Gastrocnemius medialis (tissue), 4 donors: ENCODE data around the gene RNU6-9. TPM values are rescaled to one million over a fixed set of nuclear protein-coding genes. Genes with fewer than 3 reads are reported as not detected.

ENCODE experiments used
- ATAC-seq, 2 donors: fragments of 150-250 bp; one replicate each; pipeline ENCODE4 v1.9.1; 2016
- DNase-seq, 2 donors: peaks; one replicate each; pipeline ENCODE4 v3.0.0-alpha.2; 2019
- H3K27ac ChIP-seq, 4 donors: fragments of 200-600 bp; sonication (generic); 1 replicate in 1 of 4; 2 replicates in 3 of 4; pipeline ENCODE4 v1.5.1; 2016 to 2018; ENCODE audit warnings: mild to moderate bottlenecking in 2 of 4, moderate library complexity in 1 of 4
- H3K27me3 ChIP-seq, 3 donors: fragments of 200-600 bp; sonication (generic) in 2 of 3; 1 replicate in 1 of 3; 2 replicates in 2 of 3; pipeline versions ENCODE4 v1.5.1 to v1.6.0; 2016 to 2019; ENCODE audit warnings: mild to moderate bottlenecking in 1 of 3, moderate library complexity in 1 of 3
- H3K36me3 ChIP-seq, 2 donors: fragments of 200-600 bp; sonication (generic) in 1 of 2; one replicate each; pipeline ENCODE4 v1.5.1; 2017 to 2018
- H3K4me1 ChIP-seq, 2 donors: fragments of 200-600 bp; sonication (generic) in 1 of 2; one replicate each; pipeline ENCODE4 v1.5.1; 2016 to 2017; ENCODE audit warnings: mild to moderate bottlenecking in 2 of 2
- H3K4me3 ChIP-seq, 4 donors: fragments of 200-600 bp; sonication (generic) in 3 of 4; 1 replicate in 1 of 4; 2 replicates in 3 of 4; pipeline ENCODE4 v1.5.1; 2016 to 2019; ENCODE audit warnings: mild to moderate bottlenecking in 2 of 4
- H3K9me3 ChIP-seq, 3 donors: fragments of 200-600 bp; sonication (generic) in 2 of 3; 1 replicate in 1 of 3; 2 replicates in 2 of 3; pipeline ENCODE4 v1.5.1; 2016 to 2019
- POLR2A ChIP-seq, 2 donors: fragments of 450-650 bp; IDR thresholded peaks; one replicate each; pipeline ENCODE4 v1.6.1; 2017; ENCODE audit warnings: antibody characterized with exemption in 2 of 2, mild to moderate bottlenecking in 2 of 2, moderate library complexity in 2 of 2
- in situ Hi-C, 4 donors: fragments of 200-750 bp; cut with MboI; loops; one replicate each; pipeline versions ENCODE4 v1.15.0 to v1.8.0; 2017; ENCODE audit warnings: low sequenced_read_pairs in 4 of 4
- intact Hi-C: fragments of 100-400 bp; cut with DNase I; formaldehyde crosslinking; loops from one replicate; pipeline ENCODE4 v1.15.1; 2023; ENCODE audit warnings: low total_unique reads
- total RNA-seq, 4 donors: library from RNA; depleted of rRNA; stranded (reverse); fragments of >200 nt; gene quantifications; one replicate each; pipeline versions ENCODE4 v1.1.0 to v1.2.3, GENCODE V29; 2016
- TF ChIP-seq, protein P1 (sequence below), 5 experiments: fragments of 450-650 bp in 3 of 5; fragments of 200-600 bp in 2 of 5; sonication (generic) in 2 of 5; IDR thresholded peaks in 4 of 5; conservative IDR thresholded peaks in 1 of 5; 1 replicate in 4 of 5; 2 replicates in 1 of 5; pipeline ENCODE4 v1.5.1; 2016 to 2019; ENCODE audit warnings: antibody characterized with exemption in 5 of 5, mild to moderate bottlenecking in 3 of 5, moderate library complexity in 3 of 5

RNU6-9 gene
- total RNA-seq, 4 donors from 2014 or later: not detected

DNA sequence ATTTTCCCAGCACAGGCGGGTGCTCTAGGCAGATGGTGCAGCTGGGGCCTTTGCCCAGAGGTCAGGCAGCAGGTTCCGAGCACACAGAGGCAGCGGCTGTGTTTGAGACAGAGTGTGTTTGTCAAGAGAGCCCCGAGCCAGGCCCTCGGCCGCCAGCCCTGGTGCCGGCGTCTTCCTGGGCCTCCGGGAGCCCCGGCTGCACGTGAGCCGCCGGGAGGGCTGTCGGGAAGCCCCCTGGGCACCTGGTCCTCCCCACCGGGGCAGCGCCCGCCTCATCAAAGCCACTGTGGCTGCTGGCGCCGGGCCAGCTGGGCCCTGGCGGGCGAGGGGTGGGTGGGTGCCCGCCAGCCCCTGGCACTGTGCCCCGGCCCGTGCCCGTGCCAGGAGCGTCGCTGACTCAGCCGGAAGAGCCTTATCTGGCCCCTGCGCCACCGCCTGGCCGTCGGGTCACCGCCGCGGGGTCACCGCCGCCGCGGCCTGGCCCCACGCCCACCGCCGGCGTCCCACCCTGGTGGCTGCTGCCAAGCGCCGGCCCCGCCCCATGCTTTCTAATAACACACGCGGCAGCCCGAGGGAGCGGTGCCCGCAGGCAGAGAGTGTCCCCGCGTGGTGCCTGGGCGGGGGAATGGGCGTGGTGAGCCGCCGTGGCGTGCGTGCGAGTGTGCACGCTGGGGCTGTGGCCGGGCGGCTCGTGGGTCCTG, 47.5 kb downstream of the RNU6-9 start:
- TF ChIP-seq, protein P1, sequence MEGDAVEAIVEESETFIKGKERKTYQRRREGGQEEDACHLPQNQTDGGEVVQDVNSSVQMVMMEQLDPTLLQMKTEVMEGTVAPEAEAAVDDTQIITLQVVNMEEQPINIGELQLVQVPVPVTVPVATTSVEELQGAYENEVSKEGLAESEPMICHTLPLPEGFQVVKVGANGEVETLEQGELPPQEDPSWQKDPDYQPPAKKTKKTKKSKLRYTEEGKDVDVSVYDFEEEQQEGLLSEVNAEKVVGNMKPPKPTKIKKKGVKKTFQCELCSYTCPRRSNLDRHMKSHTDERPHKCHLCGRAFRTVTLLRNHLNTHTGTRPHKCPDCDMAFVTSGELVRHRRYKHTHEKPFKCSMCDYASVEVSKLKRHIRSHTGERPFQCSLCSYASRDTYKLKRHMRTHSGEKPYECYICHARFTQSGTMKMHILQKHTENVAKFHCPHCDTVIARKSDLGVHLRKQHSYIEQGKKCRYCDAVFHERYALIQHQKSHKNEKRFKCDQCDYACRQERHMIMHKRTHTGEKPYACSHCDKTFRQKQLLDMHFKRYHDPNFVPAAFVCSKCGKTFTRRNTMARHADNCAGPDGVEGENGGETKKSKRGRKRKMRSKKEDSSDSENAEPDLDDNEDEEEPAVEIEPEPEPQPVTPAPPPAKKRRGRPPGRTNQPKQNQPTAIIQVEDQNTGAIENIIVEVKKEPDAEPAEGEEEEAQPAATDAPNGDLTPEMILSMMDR (IDR thresholded peaks at IDR 0.05 in 4 of 5, conservative IDR thresholded peaks at IDR 0.05 in 1 of 5): no peak
- no peak for TF ChIP-seq POLR2A (IDR thresholded peaks at IDR 0.05)
- H3K27ac ChIP-seq: peak overlapping the region; percentile 56 to 72 (median 64)
- peak; percentile 30 to 48 for DNase-seq
- H3K9me3 ChIP-seq: no peaks in the 10 kb centered on the region
- H3K4me3 ChIP-seq: peak overlapping the region; percentile 34 to 50 (median 44)
- intact Hi-C loops (no loop called here), in situ Hi-C loops (no loop called here)
- ATAC-seq: peak; percentile 44 to 59
- H3K4me1 ChIP-seq: peaks cover 0 to 7% of the 10 kb centered on the region in 2 donors
- no peaks in the 10 kb centered on the region for H3K27me3 ChIP-seq
- no peaks in the 10 kb centered on the region for H3K36me3 ChIP-seq

DNA sequence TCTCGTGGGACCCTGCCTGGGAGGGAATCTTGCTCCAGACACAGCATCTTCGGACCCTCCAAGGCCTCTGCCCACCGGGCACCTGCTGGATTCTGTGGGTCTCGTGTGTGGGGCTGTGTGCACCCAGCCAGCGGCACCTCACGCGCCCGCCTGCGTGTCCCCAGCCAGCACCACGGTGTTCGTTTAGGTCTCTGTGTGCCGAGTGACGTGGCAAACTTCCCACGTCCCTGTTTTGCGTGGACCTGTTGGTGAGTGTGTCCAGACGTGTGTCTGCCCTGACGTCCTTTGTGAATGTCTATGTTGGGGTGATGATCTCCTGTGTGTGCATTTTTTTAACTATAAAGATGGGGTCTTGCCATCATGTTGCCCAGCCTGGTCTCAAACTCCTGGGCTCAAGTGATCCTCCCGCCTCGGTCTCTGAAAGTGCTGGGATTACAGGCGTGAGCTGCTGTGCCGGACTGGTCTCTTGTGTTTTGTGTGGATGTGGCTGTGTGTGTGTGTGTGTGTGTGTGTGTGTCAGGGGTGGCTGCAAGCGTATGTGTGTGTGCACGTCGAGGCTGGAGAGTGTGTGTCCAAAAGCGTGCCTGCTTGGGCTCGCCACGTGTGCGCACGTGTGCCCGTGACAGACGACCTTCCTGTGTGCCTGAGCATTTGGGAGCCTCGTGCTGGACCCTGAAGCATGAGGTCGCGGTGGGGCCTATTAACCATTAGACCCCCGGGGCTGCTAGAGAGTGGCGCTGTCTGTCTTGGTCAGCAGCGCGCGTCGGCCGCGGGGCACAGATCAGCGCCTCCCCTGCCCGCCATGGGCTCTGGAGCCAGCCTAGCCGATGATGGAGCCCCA, 48.2 kb downstream of the RNU6-9 start:
- no peak for ATAC-seq
- no peaks in the 10 kb centered on the region for H3K36me3 ChIP-seq
- peaks cover 0 to 7% of the 10 kb centered on the region in 2 donors for H3K4me1 ChIP-seq
- H3K9me3 ChIP-seq: no peaks in the 10 kb centered on the region
- in situ Hi-C loops: no loop called here
- no peak for TF ChIP-seq POLR2A (IDR thresholded peaks at IDR 0.05)
- TF ChIP-seq, protein P1 (IDR thresholded peaks at IDR 0.05 in 4 of 5, conservative IDR thresholded peaks at IDR 0.05 in 1 of 5): no peak
- peak overlapping the region in 1 of 4 donors; percentile 68 for H3K27ac ChIP-seq
- intact Hi-C loops: no loop called here
- H3K4me3 ChIP-seq: peak overlapping the region; percentile 34 to 50 (median 44)
- no peak for DNase-seq
- no peaks in the 10 kb centered on the region for H3K27me3 ChIP-seq

DNA sequence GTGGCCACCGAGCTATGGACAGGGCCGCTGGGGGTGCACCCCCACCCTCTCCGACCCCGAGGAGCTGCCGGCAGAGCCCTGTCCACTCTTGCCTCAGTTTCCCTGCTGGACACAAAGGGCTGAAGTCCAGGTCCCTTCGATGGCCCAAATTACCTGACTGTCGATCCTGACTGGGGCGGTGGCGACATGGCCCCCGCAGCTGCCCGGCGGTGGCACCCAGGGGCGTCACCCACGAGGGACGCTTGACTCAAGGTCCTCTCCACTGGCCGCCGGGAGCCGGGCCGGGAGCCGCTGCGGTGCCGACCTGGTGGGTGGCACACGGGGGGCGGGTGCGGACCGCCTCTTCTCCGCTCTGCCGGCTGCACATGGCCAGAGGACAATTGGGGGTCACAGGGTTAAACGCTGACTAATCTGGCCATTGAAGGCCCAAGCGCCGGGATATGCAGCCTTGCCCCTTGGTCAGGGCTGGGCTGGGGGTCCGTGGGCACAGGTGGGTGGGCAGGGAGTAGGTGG, 48.9 kb downstream of the RNU6-9 start:
- in situ Hi-C loops: no loop called here
- Histone ChIP-seq H3K27me3 (no peaks in the 10 kb centered on the region), H3K4me3 (no peak overlapping the region), H3K36me3 (no peaks in the 10 kb centered on the region), H3K27ac (no peak overlapping the region), H3K9me3 (no peaks in the 10 kb centered on the region), H3K4me1 (peaks cover 0 to 7% of the 10 kb centered on the region in 2 donors)
- no peak for ATAC-seq
- TF ChIP-seq, protein P1 (IDR thresholded peaks at IDR 0.05 in 4 of 5, conservative IDR thresholded peaks at IDR 0.05 in 1 of 5): no peak
- no peak for TF ChIP-seq POLR2A (IDR thresholded peaks at IDR 0.05)
- intact Hi-C loops: no loop called here
- DNase-seq: no peak

Other genes starting within 250 kb of the RNU6-9 start
- gene RNF126, start 230.3 kb upstream of the RNU6-9 start, total RNA-seq: 100 to 1,000 TPM in 3 of 4 donors, 10 to 100 TPM in 1; 72.3 to 148 (median 129) TPM
- 10 to 100 TPM in 3 of 4 donors, 1 to 10 TPM in 1; 7.5 to 20.1 (median 15.9) TPM for gene FSTL3, start 217.1 kb upstream of the RNU6-9 start, total RNA-seq
- gene PRSS57, start 198.0 kb upstream of the RNU6-9 start, total RNA-seq: not detected
- gene PALM, start 184.5 kb upstream of the RNU6-9 start, total RNA-seq: 10 to 100 TPM in 1 of 4 donors, 1 to 10 TPM in 3; 4.4 to 10.2 (median 7.2) TPM
- gene MISP, start 142.4 kb upstream of the RNU6-9 start, total RNA-seq: 1 to 10 TPM in 1 of 4 donors, not detected in 3; 1.2 TPM
- 10 to 100 TPM; 29.8 to 51.7 (median 36.7) TPM for gene PTBP1, start 96.0 kb upstream of the RNU6-9 start, total RNA-seq
- not detected for gene PLPPR3, start 71.5 kb upstream of the RNU6-9 start, total RNA-seq
- not detected for gene AZU1, start 65.6 kb upstream of the RNU6-9 start, total RNA-seq
- under 1 TPM in 1 of 4 donors, not detected in 3; 0.51 TPM for gene PRTN3, start 52.5 kb upstream of the RNU6-9 start, total RNA-seq
- under 1 TPM in 2 of 4 donors, not detected in 2; 0.46 to 0.84 TPM for gene ELANE, start 41.2 kb upstream of the RNU6-9 start, total RNA-seq
- gene CFD, start 33.8 kb upstream of the RNU6-9 start, total RNA-seq: 100 to 1,000 TPM; 153 to 309 (median 210) TPM
- gene MED16, start 297 bp upstream of the RNU6-9 start, total RNA-seq: 10 to 100 TPM; 22.0 to 67.6 (median 54.6) TPM
- gene R3HDM4, start 19.7 kb downstream of the RNU6-9 start, total RNA-seq: 10 to 100 TPM; 37.2 to 49.1 (median 44.3) TPM
- gene KISS1R, start 23.8 kb downstream of the RNU6-9 start, total RNA-seq: not detected
- gene ARID3A, start 32.6 kb downstream of the RNU6-9 start, total RNA-seq: 1 to 10 TPM; 1.8 to 9.9 (median 7.8) TPM
- 10 to 100 TPM in 3 of 4 donors, 1 to 10 TPM in 1; 4.4 to 59.0 (median 28.6) TPM for gene WDR18, start 90.9 kb downstream of the RNU6-9 start, total RNA-seq
- gene GRIN3B, start 106.9 kb downstream of the RNU6-9 start, total RNA-seq: not detected
- 100 to 1,000 TPM in 3 of 4 donors, 10 to 100 TPM in 1; 98.5 to 150 (median 124) TPM for gene TMEM259, start 127.6 kb downstream of the RNU6-9 start, total RNA-seq
- gene RNU6-2, start 128.0 kb downstream of the RNU6-9 start, total RNA-seq: not detected
- 10 to 100 TPM in 1 of 4 donors, 1 to 10 TPM in 3; 2.2 to 10.1 (median 4.1) TPM for gene CNN2, start 133.1 kb downstream of the RNU6-9 start, total RNA-seq
- 10 to 100 TPM in 3 of 4 donors, 1 to 10 TPM in 1; 6.0 to 20.0 (median 15.0) TPM for gene ABCA7, start 146.6 kb downstream of the RNU6-9 start, total RNA-seq
- 1 to 10 TPM in 3 of 4 donors, under 1 TPM in 1; 0.83 to 7.6 (median 3.4) TPM for gene ARHGAP45, start 173.7 kb downstream of the RNU6-9 start, total RNA-seq
- 100 to 1,000 TPM; 118 to 263 (median 228) TPM for gene POLR2E, start 201.9 kb downstream of the RNU6-9 start, total RNA-seq
- gene GPX4, start 210.5 kb downstream of the RNU6-9 start, total RNA-seq: 100 to 1,000 TPM; 616 to 907 (median 819) TPM